Panc1 (cell line): ENCODE results near the gene KNDC1. TPM values are rescaled to one million over a fixed set of nuclear protein-coding genes. Genes with fewer than 3 reads are reported as not detected.

Source experiments
- ATAC-seq: fragments of 200-7000 bp; cut with Tn5 transposase; 2 replicates; pipeline ENCODE4 v1.9.1; 2020; ENCODE audit warnings: mild to moderate bottlenecking, moderate library complexity
- BruUV-seq: library from RNA; stranded (reverse); fragments of 400-500 nt; replicated peaks from 2 replicates; lab custom pipeline; 2021; lab: Mats Ljungman, UMichigan
- CTCF ChIA-PET: fragments of 300-600 bp; sonication (Branson Sonifier 250); formaldehyde crosslinking; loops from one replicate; lab custom pipeline; 2022; ENCODE audit warnings: antibody characterized with exemption; lab: Charles Lee
- POLR2A ChIA-PET: fragments of 300-600 bp; sonication (Branson Sonifier 250); formaldehyde crosslinking; loops from one replicate; lab custom pipeline; 2022; ENCODE audit warnings: antibody characterized with exemption; lab: Charles Lee
- DNase-seq: peaks from one replicate; pipeline ENCODE4 v3.0.0-alpha.2; 2010; ENCODE audit warnings: low read depth, low spot score
- H3K27ac ChIP-seq: 2 replicates; pipeline ENCODE4 v1.5.1; 2011; ENCODE audit warnings: mild to moderate bottlenecking, low read length, inconsistent platforms
- H3K27me3 ChIP-seq: fragments of 200-500 bp; sonication (Bioruptor generic); 2 replicates; pipeline ENCODE4 v1.6.0; 2014; ENCODE audit warnings: low read length, inconsistent platforms; ENCODE audit not compliant: control insufficient read depth, insufficient read depth
- H3K36me3 ChIP-seq: fragments of 200-500 bp; sonication (Bioruptor generic); 2 replicates; pipeline ENCODE4 v1.5.1; 2014; ENCODE audit warnings: inconsistent platforms, mild to moderate bottlenecking, low read length, moderate library complexity; ENCODE audit not compliant: control insufficient read depth, insufficient read depth
- H3K4me1 ChIP-seq: 2 replicates; pipeline ENCODE4 v1.5.1; 2011; ENCODE audit warnings: inconsistent platforms, mild to moderate bottlenecking, low read length, moderate library complexity; ENCODE audit not compliant: control insufficient read depth, insufficient read depth
- H3K4me3 ChIP-seq, 2 experiments: 2 replicates each; pipeline ENCODE4 v1.5.1; 2011 to 2012; ENCODE audit warnings: low read depth in 2 of 2, low read length in 2 of 2, mild to moderate bottlenecking in 2 of 2, inconsistent platforms in 1 of 2, moderate library complexity in 1 of 2
- H3K9me3 ChIP-seq: fragments of 200-500 bp; sonication (Bioruptor generic); 2 replicates; pipeline ENCODE4 v1.5.1; 2014; ENCODE audit warnings: low read depth, mild to moderate bottlenecking, inconsistent platforms, low read length, moderate library complexity; ENCODE audit not compliant: control insufficient read depth, insufficient read depth
- POLR2AphosphoS5 ChIP-seq: IDR thresholded peaks from 2 replicates; pipeline ENCODE4 v1.6.1; 2012; ENCODE audit warnings: mild to moderate bottlenecking, low read depth, low read length, moderate library complexity
- SIN3A ChIP-seq: IDR thresholded peaks from 2 replicates; pipeline ENCODE4 v1.6.1; 2012; ENCODE audit warnings: low read depth, mild to moderate bottlenecking, low read length, moderate library complexity, borderline replicate concordance; ENCODE audit not compliant: insufficient read depth
- TCF7L2 ChIP-seq: IDR thresholded peaks from 2 replicates; pipeline ENCODE4 v1.6.1; 2011; ENCODE audit warnings: mild to moderate bottlenecking, low read depth, low read length, inconsistent platforms
- in situ Hi-C: cut with HindIII; loops from 2 replicates; pipeline ENCODE4 v1.10.0; 2016; ENCODE audit warnings: low sequenced_read_pairs, low pct_unique_long_range_greater_than_20kb
- intact Hi-C: fragments of 100-400 bp; cut with micrococcal nuclease; formaldehyde crosslinking; loops from one replicate; pipeline ENCODE4 v1.10.0; 2022; ENCODE audit not compliant: unreplicated experiment
- total RNA-seq: library from RNA; stranded (reverse); gene quantifications from one replicate; pipeline ENCODE4 v1.2.1, GENCODE V29; 2021; ENCODE audit not compliant: unreplicated experiment
- TF ChIP-seq, protein P1 (sequence below), 2 experiments: IDR thresholded peaks; 2 replicates each; pipeline ENCODE4 v1.6.1; 2011 to 2012; ENCODE audit warnings: low read depth in 2 of 2, control low read depth in 1 of 2, low read length in 1 of 2, mild to moderate bottlenecking in 1 of 2, moderate library complexity in 1 of 2; ENCODE audit not compliant: insufficient read depth in 1 of 2
- TF ChIP-seq, protein P2 (sequence below): fragments of 450-650 bp; IDR thresholded peaks from 2 replicates; pipeline ENCODE4 v1.5.1; 2017; ENCODE audit warnings: mild to moderate bottlenecking

KNDC1 gene
- total RNA-seq, 1 experiment from 2014 or later, result 2.6 TPM

DNA sequence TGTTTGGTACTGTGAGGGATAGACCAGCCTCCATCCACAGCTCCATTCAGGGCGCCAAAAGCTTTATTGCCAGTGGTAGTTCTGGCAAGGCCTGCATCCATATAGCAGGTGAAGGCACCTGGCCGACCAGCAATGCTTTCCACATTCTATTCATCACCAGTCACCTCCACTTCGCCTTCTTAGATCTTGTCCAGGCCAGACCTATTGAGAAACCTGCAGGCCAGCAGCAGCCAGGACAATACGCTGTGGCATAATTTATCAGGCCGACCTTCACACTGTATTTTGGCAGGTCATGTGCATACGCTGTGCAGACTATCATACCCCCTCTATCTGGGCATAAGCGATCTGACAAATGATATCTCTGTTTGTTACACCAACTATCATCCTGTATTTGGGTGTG is 15.2 kb upstream of the KNDC1 start:
- Histone ChIP-seq H3K27ac (no peak overlapping the region), H3K4me1 (no peaks in the 10 kb centered on the region), H3K36me3 (no peaks in the 10 kb centered on the region), H3K9me3 (no peaks in the 10 kb centered on the region), H3K4me3 (no peak overlapping the region), H3K27me3 (no peaks in the 10 kb centered on the region)
- ATAC-seq (no peak), DNase-seq (no peak)
- in situ Hi-C loops, result no loop called here
- BruUV-seq, result no TSS peak
- TF ChIP-seq POLR2AphosphoS5 (no peak), SIN3A (no peak), TCF7L2 (no peak)
- TF ChIP-seq, protein P1, sequence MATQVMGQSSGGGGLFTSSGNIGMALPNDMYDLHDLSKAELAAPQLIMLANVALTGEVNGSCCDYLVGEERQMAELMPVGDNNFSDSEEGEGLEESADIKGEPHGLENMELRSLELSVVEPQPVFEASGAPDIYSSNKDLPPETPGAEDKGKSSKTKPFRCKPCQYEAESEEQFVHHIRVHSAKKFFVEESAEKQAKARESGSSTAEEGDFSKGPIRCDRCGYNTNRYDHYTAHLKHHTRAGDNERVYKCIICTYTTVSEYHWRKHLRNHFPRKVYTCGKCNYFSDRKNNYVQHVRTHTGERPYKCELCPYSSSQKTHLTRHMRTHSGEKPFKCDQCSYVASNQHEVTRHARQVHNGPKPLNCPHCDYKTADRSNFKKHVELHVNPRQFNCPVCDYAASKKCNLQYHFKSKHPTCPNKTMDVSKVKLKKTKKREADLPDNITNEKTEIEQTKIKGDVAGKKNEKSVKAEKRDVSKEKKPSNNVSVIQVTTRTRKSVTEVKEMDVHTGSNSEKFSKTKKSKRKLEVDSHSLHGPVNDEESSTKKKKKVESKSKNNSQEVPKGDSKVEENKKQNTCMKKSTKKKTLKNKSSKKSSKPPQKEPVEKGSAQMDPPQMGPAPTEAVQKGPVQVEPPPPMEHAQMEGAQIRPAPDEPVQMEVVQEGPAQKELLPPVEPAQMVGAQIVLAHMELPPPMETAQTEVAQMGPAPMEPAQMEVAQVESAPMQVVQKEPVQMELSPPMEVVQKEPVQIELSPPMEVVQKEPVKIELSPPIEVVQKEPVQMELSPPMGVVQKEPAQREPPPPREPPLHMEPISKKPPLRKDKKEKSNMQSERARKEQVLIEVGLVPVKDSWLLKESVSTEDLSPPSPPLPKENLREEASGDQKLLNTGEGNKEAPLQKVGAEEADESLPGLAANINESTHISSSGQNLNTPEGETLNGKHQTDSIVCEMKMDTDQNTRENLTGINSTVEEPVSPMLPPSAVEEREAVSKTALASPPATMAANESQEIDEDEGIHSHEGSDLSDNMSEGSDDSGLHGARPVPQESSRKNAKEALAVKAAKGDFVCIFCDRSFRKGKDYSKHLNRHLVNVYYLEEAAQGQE (IDR thresholded peaks at IDR 0.05; ENCODE audit: insufficient read depth in 1 of 2, low read depth in 2 of 2, low read length in 1 of 2), result no peak
- TF ChIP-seq, protein P2, sequence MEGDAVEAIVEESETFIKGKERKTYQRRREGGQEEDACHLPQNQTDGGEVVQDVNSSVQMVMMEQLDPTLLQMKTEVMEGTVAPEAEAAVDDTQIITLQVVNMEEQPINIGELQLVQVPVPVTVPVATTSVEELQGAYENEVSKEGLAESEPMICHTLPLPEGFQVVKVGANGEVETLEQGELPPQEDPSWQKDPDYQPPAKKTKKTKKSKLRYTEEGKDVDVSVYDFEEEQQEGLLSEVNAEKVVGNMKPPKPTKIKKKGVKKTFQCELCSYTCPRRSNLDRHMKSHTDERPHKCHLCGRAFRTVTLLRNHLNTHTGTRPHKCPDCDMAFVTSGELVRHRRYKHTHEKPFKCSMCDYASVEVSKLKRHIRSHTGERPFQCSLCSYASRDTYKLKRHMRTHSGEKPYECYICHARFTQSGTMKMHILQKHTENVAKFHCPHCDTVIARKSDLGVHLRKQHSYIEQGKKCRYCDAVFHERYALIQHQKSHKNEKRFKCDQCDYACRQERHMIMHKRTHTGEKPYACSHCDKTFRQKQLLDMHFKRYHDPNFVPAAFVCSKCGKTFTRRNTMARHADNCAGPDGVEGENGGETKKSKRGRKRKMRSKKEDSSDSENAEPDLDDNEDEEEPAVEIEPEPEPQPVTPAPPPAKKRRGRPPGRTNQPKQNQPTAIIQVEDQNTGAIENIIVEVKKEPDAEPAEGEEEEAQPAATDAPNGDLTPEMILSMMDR, result no peak
- CTCF ChIA-PET, result interaction anchor here (1.4 kb wide), 1 partner anchor 113 kb away, joined by 6 read pairs; no protein-coding TSS in a partner anchor
- intact Hi-C loops, result loop anchor here (5.0 kb wide), 1 partner anchor 98 kb away; no protein-coding TSS in a partner anchor
- POLR2A ChIA-PET, result no interaction called here

DNA sequence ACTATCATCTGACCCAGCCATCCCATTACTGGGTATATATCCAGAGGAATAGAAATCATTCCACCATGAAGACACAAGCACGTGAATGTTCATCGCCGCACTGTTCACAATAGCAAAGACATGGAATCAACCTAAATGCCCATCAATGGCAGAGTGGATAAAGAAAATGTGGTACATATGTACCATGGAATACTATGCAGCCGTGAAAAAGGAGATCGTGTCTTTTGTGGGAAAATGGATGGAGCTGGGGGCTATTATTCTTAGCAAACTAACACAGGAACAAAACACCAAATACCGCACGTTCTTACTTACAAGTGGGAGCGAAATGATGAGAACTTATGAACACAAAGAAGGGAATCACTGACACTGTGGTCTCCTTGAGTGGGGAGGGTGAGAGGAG is 9.8 kb upstream of the KNDC1 start:
- no TSS peak for BruUV-seq
- Histone ChIP-seq H3K36me3 (no peaks in the 10 kb centered on the region), H3K9me3 (no peaks in the 10 kb centered on the region), H3K4me1 (no peaks in the 10 kb centered on the region), H3K4me3 (no peak overlapping the region), H3K27me3 (peaks cover 8% of the 10 kb centered on the region; the same call in 1 of the 2 replicates), H3K27ac (no peak overlapping the region)
- TF ChIP-seq TCF7L2 (no peak), SIN3A (no peak), POLR2AphosphoS5 (no peak)
- TF ChIP-seq, protein P1 (IDR thresholded peaks at IDR 0.05; ENCODE audit: insufficient read depth in 1 of 2, low read depth in 2 of 2, low read length in 1 of 2), result no peak
- TF ChIP-seq, protein P2, result no peak
- ChIA-PET POLR2A (no interaction called here), CTCF (no interaction called here)
- intact Hi-C loops, result no loop called here
- no peak for DNase-seq
- no peak for ATAC-seq
- in situ Hi-C loops, result no loop called here
